GM19043 (cell line): ENCODE results near the gene GPR158.

ENCODE experiments used
- ATAC-seq: cut with Tn5 transposase; IDR thresholded peaks from one replicate; pipeline ENCODE4 v1.9.1; 2021; ENCODE audit warnings: low read depth; ENCODE audit not compliant: unreplicated experiment

Gene GPR158

GRCh38 chr10:25497246-25497645 is 322.4 kb downstream of the GPR158 start:
- no peak for ATAC-seq

- no peak for ATAC-seq
Measured at GRCh38 chr10:25498645-25499044, 323.8 kb downstream of the GPR158 start.

GRCh38 chr10:25501912-25502311 is 327.1 kb downstream of the GPR158 start:
- ATAC-seq: no peak

GRCh38 chr10:25502453-25502852 is 327.7 kb downstream of the GPR158 start:
- ATAC-seq: no peak

GRCh38 chr10:25504306-25504705 is 329.5 kb downstream of the GPR158 start:
- no peak for ATAC-seq

- ATAC-seq: no peak
Measured at GRCh38 chr10:25504838-25505237, 330.0 kb downstream of the GPR158 start.

GRCh38 chr10:25505466-25505865 is 330.7 kb downstream of the GPR158 start:
- no peak for ATAC-seq

- ATAC-seq: no peak
Measured at GRCh38 chr10:25506821-25507335, 332.1 kb downstream of the GPR158 start.

- no peak for ATAC-seq
Measured at GRCh38 chr10:25508112-25508815, 333.5 kb downstream of the GPR158 start.

GRCh38 chr10:25509151-25509550 is 334.4 kb downstream of the GPR158 start:
- no peak for ATAC-seq

GRCh38 chr10:25522294-25522693 is 347.5 kb downstream of the GPR158 start:
- ATAC-seq: no peak

- ATAC-seq: no peak
Measured at GRCh38 chr10:25522946-25523608, 348.3 kb downstream of the GPR158 start.

- no peak for ATAC-seq
Measured at GRCh38 chr10:25530306-25530705, 355.5 kb downstream of the GPR158 start.

- no peak for ATAC-seq
Measured at GRCh38 chr10:25531457-25532061, 356.8 kb downstream of the GPR158 start.

GRCh38 chr10:25532213-25532612 is 357.4 kb downstream of the GPR158 start:
- ATAC-seq: no peak

GRCh38 chr10:25536027-25536426 is 361.2 kb downstream of the GPR158 start:
- ATAC-seq: no peak

- no peak for ATAC-seq
Measured at GRCh38 chr10:25547382-25547781, 372.6 kb downstream of the GPR158 start.

GRCh38 chr10:25552283-25552919 is 377.6 kb downstream of the GPR158 start:
- no peak for ATAC-seq

GRCh38 chr10:25555865-25556264 is 381.1 kb downstream of the GPR158 start:
- no peak for ATAC-seq

- ATAC-seq: no peak
Measured at GRCh38 chr10:25556457-25556856, 381.7 kb downstream of the GPR158 start.

- no peak for ATAC-seq
Measured at GRCh38 chr10:25557136-25557535, 382.3 kb downstream of the GPR158 start.
